Activated CD4-positive, alpha-beta T cell treated with anti-CD3 and anti-CD28 coated beads, Interleukin-2, Interleukin-6, amounts not matched to agents 100 ng/mL and 50 ng/mL, durations not matched to agents 16 hours and 8 hours (primary cell): ENCODE data around the gene SDCBP2.

Experiments
- DNase-seq: peaks from one replicate; pipeline ENCODE4 v3.0.0-alpha.2; 2020

Gene SDCBP2

GRCh38 chr20:1327827-1328679, 886 bp downstream of the SDCBP2 start:
- no peak for DNase-seq

- no peak for DNase-seq
Measured at GRCh38 chr20:1327241-1327653, 1.7 kb downstream of the SDCBP2 start.

GRCh38 chr20:1326031-1326930, 2.7 kb downstream of the SDCBP2 start:
- DNase-seq, result no peak

GRCh38 chr20:1325173-1326030, 3.5 kb downstream of the SDCBP2 start:
- DNase-seq, result peak; percentile 99

GRCh38 chr20:1324598-1325172, 4.3 kb downstream of the SDCBP2 start:
- DNase-seq, result no peak

GRCh38 chr20:1323830-1324597, 4.9 kb downstream of the SDCBP2 start:
- DNase-seq, result no peak

GRCh38 chr20:1323256-1323655, 5.7 kb downstream of the SDCBP2 start:
- no peak for DNase-seq

GRCh38 chr20:1322511-1323245, 6.3 kb downstream of the SDCBP2 start:
- DNase-seq, result no peak

GRCh38 chr20:1321654-1321939, 7.3 kb downstream of the SDCBP2 start:
- DNase-seq, result no peak

GRCh38 chr20:1320902-1321653, 7.9 kb downstream of the SDCBP2 start:
- no peak for DNase-seq

GRCh38 chr20:1320016-1320415, 8.9 kb downstream of the SDCBP2 start:
- no peak for DNase-seq

- no peak for DNase-seq
Measured at GRCh38 chr20:1319462-1319861, 9.5 kb downstream of the SDCBP2 start.

- no peak for DNase-seq
Measured at GRCh38 chr20:1319051-1319450, 9.9 kb downstream of the SDCBP2 start.

- no peak for DNase-seq
Measured at GRCh38 chr20:1317545-1318255, 11.2 kb downstream of the SDCBP2 start.

- no peak for DNase-seq
Measured at GRCh38 chr20:1315804-1316203, 13.1 kb downstream of the SDCBP2 start.

GRCh38 chr20:1313236-1313964, 15.5 kb downstream of the SDCBP2 start:
- DNase-seq, result peak; percentile 69

GRCh38 chr20:1312904-1313235, 16.1 kb downstream of the SDCBP2 start:
- DNase-seq, result no peak

- DNase-seq, result no peak
Measured at GRCh38 chr20:1312308-1312707, 16.6 kb downstream of the SDCBP2 start.

GRCh38 chr20:1310506-1311190, 18.3 kb downstream of the SDCBP2 start:
- no peak for DNase-seq
